Measurements from ENCODE around the gene IL17RC.

DNA sequence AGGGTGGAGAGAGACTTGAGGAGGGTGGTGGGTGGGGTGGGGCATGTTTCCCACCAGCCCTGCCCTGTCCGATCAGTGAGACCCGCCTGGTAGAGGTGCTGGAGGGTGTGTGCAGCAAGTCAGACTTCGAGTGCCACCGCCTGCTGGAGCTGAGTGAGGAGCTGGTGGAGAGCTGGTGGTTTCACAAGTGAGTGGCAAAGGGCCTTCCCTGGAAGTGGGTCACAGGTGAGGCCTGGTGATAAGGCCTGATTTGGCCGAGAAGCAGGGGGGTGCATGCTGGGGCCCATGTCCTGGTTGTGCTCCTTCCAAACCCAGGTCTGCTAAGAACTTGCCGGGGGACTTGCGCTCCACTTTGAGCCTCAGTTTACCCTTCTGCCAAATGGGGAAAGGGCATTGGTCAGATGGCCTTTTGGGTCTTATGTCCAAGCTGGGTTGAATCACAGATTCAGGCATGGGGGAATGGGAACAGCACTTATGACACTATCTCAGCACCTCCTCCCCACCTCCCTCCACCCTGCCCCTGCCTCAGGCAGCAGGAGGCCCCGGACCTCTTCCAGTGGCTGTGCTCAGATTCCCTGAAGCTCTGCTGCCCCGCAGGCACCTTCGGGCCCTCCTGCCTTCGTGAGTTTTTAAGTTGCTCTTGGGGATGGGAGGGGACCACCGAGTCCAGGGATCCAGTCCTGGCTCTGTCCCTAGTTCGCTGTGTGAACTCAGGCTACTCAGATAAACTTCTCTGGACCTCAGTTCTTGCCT lies 20.8 kb downstream of the IL17RC start:
- TF ChIP-seq EP300 (IDR thresholded peaks at IDR 0.05) (no peak), POLR2A (IDR thresholded peaks at IDR 0.05) (no peak)
- TF ChIP-seq, protein P1, sequence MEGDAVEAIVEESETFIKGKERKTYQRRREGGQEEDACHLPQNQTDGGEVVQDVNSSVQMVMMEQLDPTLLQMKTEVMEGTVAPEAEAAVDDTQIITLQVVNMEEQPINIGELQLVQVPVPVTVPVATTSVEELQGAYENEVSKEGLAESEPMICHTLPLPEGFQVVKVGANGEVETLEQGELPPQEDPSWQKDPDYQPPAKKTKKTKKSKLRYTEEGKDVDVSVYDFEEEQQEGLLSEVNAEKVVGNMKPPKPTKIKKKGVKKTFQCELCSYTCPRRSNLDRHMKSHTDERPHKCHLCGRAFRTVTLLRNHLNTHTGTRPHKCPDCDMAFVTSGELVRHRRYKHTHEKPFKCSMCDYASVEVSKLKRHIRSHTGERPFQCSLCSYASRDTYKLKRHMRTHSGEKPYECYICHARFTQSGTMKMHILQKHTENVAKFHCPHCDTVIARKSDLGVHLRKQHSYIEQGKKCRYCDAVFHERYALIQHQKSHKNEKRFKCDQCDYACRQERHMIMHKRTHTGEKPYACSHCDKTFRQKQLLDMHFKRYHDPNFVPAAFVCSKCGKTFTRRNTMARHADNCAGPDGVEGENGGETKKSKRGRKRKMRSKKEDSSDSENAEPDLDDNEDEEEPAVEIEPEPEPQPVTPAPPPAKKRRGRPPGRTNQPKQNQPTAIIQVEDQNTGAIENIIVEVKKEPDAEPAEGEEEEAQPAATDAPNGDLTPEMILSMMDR (IDR thresholded peaks at IDR 0.05): no peak
